PC-9 (cell line): ENCODE measurements around the gene WDR26. TPM values are rescaled to one million over a fixed set of nuclear protein-coding genes. Genes with fewer than 3 reads are reported as not detected.
"Not testable (repeated sequence)": the region's sequence is repeated elsewhere in the genome, so short reads cannot be mapped to it uniquely, and the experiment has no call there.

Source experiments
- BruUV-seq: library from RNA; stranded (reverse); fragments of 400-500 nt; replicated peaks from 2 replicates; lab custom pipeline; 2021; lab: Mats Ljungman, UMichigan
- CTCF ChIA-PET: fragments of 300-600 bp; sonication (Branson Sonifier 250); formaldehyde crosslinking; loops from one replicate; lab custom pipeline; 2022; ENCODE audit warnings: antibody characterized with exemption; lab: Charles Lee
- POLR2A ChIA-PET: fragments of 300-600 bp; sonication (Branson Sonifier 250); formaldehyde crosslinking; loops from one replicate; lab custom pipeline; 2022; ENCODE audit warnings: antibody characterized with exemption; ENCODE audit not compliant: unreplicated experiment; lab: Charles Lee
- DNase-seq, 2 experiments: peaks; one replicate each; pipeline versions ENCODE4 v3.0.0 to v3.0.0-alpha.2; 2015 to 2022; ENCODE audit warnings: mixed read lengths in 1 of 2
- H2AFZ ChIP-seq: fragments of 200-600 bp; sonication (generic); 2 replicates; pipeline ENCODE4 v1.8.1; 2017; ENCODE audit warnings: antibody characterized with exemption
- H3F3A ChIP-seq: fragments of 200-600 bp; sonication (generic); 2 replicates; pipeline ENCODE4 v1.8.1; 2017; ENCODE audit warnings: antibody characterized with exemption, mild to moderate bottlenecking, low read depth; ENCODE audit not compliant: insufficient read depth
- H3K27ac ChIP-seq: fragments of 200-600 bp; sonication (generic); 2 replicates; pipeline ENCODE4 v1.6.1; 2016; ENCODE audit warnings: mixed run types
- H3K27me3 ChIP-seq: fragments of 200-600 bp; sonication (generic); 2 replicates; pipeline ENCODE4 v1.6.1; 2016; ENCODE audit warnings: low read depth, mixed run types; ENCODE audit not compliant: insufficient read depth
- H3K36me3 ChIP-seq: fragments of 200-600 bp; sonication (generic); 2 replicates; pipeline ENCODE4 v1.6.1; 2016; ENCODE audit warnings: low read depth, mixed run types
- H3K4me1 ChIP-seq: fragments of 200-600 bp; sonication (generic); replicated peaks from 2 replicates; pipeline ENCODE4 v1.6.1; 2016; ENCODE audit warnings: mixed run types; ENCODE audit not compliant: insufficient read depth
- H3K4me2 ChIP-seq: fragments of 200-600 bp; sonication (generic); 2 replicates; pipeline ENCODE4 v1.6.1; 2017; ENCODE audit warnings: mixed run types
- H3K4me3 ChIP-seq: fragments of 200-600 bp; sonication (generic); 2 replicates; pipeline ENCODE4 v1.6.1; 2016; ENCODE audit warnings: mixed run types
- H3K79me2 ChIP-seq: fragments of 200-600 bp; sonication (generic); 2 replicates; pipeline ENCODE4 v1.6.1; 2017; ENCODE audit warnings: low read depth, mixed run types
- H3K9me2 ChIP-seq: fragments of 200-600 bp; sonication (generic); 2 replicates; pipeline ENCODE4 v1.8.1; 2017; ENCODE audit warnings: mild to moderate bottlenecking; ENCODE audit not compliant: insufficient read depth
- H3K9me3 ChIP-seq: fragments of 200-600 bp; sonication (generic); 2 replicates; pipeline ENCODE4 v1.8.1; 2016; ENCODE audit warnings: low read depth; ENCODE audit not compliant: insufficient read depth
- H4K20me1 ChIP-seq: fragments of 200-600 bp; sonication (generic); 2 replicates; pipeline ENCODE4 v1.8.1; 2017; ENCODE audit not compliant: insufficient read depth
- EZH2 ChIP-seq: fragments of 200-600 bp; sonication (generic); IDR thresholded peaks from 2 replicates; pipeline ENCODE4 v1.8.0; 2017; ENCODE audit warnings: antibody characterized with exemption, low read depth
- intact Hi-C: fragments of 100-400 bp; cut with micrococcal nuclease; formaldehyde crosslinking; loops from one replicate; pipeline ENCODE4 v1.10.0; 2022; ENCODE audit not compliant: unreplicated experiment
- total RNA-seq: library from RNA; stranded (reverse); gene quantifications from 2 replicates; pipeline ENCODE4 v1.2.3, GENCODE V29; 2021
- TF ChIP-seq, protein P1 (sequence below): fragments of 200-600 bp; sonication (generic); conservative IDR thresholded peaks from 2 replicates; pipeline ENCODE4 v1.6.1; 2017; ENCODE audit warnings: mixed run types, antibody characterized with exemption, mild to moderate bottlenecking, moderate library complexity

WDR26 gene
- total RNA-seq, 1 experiment from 2014 or later: 88.9 TPM

DNA sequence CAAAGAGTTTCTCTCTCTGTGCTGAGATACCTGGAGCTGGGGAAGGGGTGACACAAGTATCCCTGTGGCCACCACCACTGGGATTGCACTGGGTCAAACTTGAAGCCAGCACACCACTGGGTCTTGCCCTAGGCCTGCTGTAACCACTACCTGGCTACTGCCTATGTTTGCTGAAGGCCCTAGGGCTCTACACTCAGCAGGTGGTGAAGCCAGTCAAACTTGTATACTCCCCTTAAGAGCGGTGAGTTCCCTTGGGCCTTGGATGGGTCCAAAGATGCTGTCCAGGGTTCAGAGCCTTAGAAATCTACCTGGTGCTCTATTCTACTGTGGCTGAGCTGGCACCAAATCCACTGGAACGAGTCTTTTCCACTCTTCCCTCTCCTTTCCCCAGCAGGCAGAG lies 47.0 kb upstream of the WDR26 start:
- Histone ChIP-seq H3K4me1 (peaks cover 22% of the 10 kb centered on the region), H4K20me1 (no peaks in the 10 kb centered on the region), H3F3A (peaks cover 7% of the 10 kb centered on the region; the same call in 1 of the 2 replicates), H3K4me2 (no peak overlapping the region), H3K4me3 (no peak overlapping the region), H3K27ac (no peak overlapping the region), H2AFZ (no peak overlapping the region), H3K9me3 (no peaks in the 10 kb centered on the region), H3K79me2 (no peaks in the 10 kb centered on the region), H3K27me3 (no peaks in the 10 kb centered on the region), H3K36me3 (no peaks in the 10 kb centered on the region), H3K9me2 (no peaks in the 10 kb centered on the region)
- TF ChIP-seq, protein P1, sequence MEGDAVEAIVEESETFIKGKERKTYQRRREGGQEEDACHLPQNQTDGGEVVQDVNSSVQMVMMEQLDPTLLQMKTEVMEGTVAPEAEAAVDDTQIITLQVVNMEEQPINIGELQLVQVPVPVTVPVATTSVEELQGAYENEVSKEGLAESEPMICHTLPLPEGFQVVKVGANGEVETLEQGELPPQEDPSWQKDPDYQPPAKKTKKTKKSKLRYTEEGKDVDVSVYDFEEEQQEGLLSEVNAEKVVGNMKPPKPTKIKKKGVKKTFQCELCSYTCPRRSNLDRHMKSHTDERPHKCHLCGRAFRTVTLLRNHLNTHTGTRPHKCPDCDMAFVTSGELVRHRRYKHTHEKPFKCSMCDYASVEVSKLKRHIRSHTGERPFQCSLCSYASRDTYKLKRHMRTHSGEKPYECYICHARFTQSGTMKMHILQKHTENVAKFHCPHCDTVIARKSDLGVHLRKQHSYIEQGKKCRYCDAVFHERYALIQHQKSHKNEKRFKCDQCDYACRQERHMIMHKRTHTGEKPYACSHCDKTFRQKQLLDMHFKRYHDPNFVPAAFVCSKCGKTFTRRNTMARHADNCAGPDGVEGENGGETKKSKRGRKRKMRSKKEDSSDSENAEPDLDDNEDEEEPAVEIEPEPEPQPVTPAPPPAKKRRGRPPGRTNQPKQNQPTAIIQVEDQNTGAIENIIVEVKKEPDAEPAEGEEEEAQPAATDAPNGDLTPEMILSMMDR: no peak
- TF ChIP-seq EZH2: no peak
- BruUV-seq: no TSS peak
- CTCF ChIA-PET: no interaction called here
- intact Hi-C loops: no loop called here
- DNase-seq: no peak
- POLR2A ChIA-PET: no interaction called here

DNA sequence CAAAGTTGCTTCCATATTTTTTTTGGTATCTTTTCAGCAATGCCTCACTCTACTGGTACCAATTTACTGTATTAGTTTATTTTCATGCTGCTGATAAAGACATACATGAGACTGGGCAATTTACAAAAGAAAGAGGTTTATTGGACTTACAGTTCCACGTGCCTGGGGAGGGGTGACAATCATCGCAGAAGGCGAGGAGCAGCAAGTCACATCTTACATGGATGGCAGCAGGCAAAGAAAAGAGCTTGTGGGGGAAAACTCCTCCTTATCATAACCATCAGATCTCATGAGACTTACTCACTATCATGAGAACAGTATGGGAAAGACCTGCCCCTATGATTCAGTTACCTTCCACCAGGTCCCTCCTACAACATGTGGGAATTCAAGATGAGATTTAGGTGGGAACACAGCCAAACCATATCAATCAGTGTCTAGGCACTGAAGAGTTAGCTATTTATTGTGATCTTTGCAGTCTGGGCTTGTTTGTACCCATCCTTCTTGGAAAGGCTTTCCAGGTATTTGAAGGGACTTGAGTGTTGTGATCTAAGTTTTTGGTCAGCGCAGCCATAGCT lies 46.4 kb upstream of the WDR26 start:
- H3K79me2 ChIP-seq, H3K36me3 ChIP-seq, intact Hi-C loops, H3F3A ChIP-seq, H3K27me3 ChIP-seq, H3K27ac ChIP-seq, POLR2A ChIA-PET, H3K4me2 ChIP-seq, BruUV-seq, H3K4me3 ChIP-seq, H2AFZ ChIP-seq, H3K9me3 ChIP-seq, CTCF ChIA-PET, H4K20me1 ChIP-seq, DNase-seq, H3K9me2 ChIP-seq: not testable (repeated sequence)
- H3K4me1 ChIP-seq: peaks cover 22% of the 10 kb centered on the region

DNA sequence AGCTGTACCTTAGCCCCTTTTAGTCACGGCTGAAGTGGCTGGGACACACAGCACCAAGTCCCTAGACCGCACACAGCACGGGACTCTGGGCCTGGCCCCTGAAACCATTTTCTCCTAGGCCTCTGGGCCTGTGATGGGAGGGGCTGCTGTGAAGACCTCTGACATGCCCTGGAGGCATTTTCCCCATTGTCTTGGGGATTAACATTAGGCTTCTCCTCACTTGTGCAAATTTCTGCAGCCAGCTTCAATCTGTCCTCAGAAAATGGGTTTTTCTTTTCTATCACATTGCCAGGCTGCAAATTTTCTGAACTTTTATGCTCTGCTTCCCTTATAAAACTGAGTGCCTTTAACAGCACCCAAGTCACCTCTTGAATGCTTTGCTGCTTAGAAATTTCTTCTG lies 45.6 kb upstream of the WDR26 start:
- H3K79me2 ChIP-seq, POLR2A ChIA-PET, H3K9me2 ChIP-seq, H2AFZ ChIP-seq, H3K27ac ChIP-seq, H3K36me3 ChIP-seq, DNase-seq, H3F3A ChIP-seq, H3K9me3 ChIP-seq, H3K27me3 ChIP-seq, H4K20me1 ChIP-seq, H3K4me2 ChIP-seq, H3K4me3 ChIP-seq, intact Hi-C loops, BruUV-seq: not testable (repeated sequence)
- CTCF ChIA-PET: interaction anchor here (0.7 kb wide), 1 partner anchor 41 kb away, joined by 3 read pairs; no protein-coding TSS in a partner anchor
- H3K4me1 ChIP-seq: peaks cover 22% of the 10 kb centered on the region

DNA sequence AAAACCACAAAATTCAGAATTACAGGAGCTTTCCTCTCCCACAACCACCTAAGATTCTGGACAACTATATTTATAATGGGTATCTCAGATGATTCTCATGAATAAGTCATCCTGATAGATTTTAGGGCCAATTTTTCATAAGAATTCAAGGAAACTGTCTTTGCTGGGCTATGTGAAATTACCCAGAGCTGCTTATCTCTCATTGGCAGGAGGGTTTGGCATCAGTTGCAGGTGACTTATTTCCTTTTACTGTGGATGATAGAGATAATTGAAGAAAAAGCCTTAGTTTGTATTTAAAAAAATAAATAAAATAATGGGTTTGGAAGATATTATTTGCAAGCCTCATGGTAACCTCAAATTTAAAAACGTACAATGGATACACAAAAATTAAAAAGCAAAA lies 38.2 kb upstream of the WDR26 start:
- Histone ChIP-seq H3K27me3 (no peaks in the 10 kb centered on the region), H3K4me3 (no peak overlapping the region), H3K4me1 (no peaks in the 10 kb centered on the region), H3K36me3 (no peaks in the 10 kb centered on the region), H3K4me2 (no peak overlapping the region), H4K20me1 (no peaks in the 10 kb centered on the region), H3K9me3 (no peaks in the 10 kb centered on the region), H3K79me2 (no peaks in the 10 kb centered on the region), H3K9me2 (no peaks in the 10 kb centered on the region), H2AFZ (no peak overlapping the region), H3K27ac (no peak overlapping the region), H3F3A (no peaks in the 10 kb centered on the region)
- intact Hi-C loops: no loop called here
- no TSS peak for BruUV-seq
- TF ChIP-seq EZH2: no peak
- TF ChIP-seq, protein P1: no peak
- ChIA-PET CTCF (no interaction called here), POLR2A (no interaction called here)
- DNase-seq: no peak
